Fibroblast of peridontal ligament (primary cell): ENCODE results near the gene DCHS2.
"Not testable (repeated sequence)": the region's sequence is repeated elsewhere in the genome, so short reads cannot be mapped to it uniquely, and the experiment has no call there.

Experiments used
- DNase-seq: peaks from one replicate; pipeline ENCODE4 v3.0.0-alpha.2; 2010; ENCODE audit errors: extremely low read depth

Gene DCHS2

GRCh38 chr4:154217384-154217783 lies 274.2 kb downstream of the DCHS2 start:
- not testable (repeated sequence) for DNase-seq

- no peak for DNase-seq
Observed at GRCh38 chr4:154211506-154211905, 280.1 kb downstream of the DCHS2 start.

- no peak for DNase-seq
Observed at GRCh38 chr4:154208424-154208823, 283.2 kb downstream of the DCHS2 start.

- no peak for DNase-seq
Observed at GRCh38 chr4:154205471-154205870, 286.1 kb downstream of the DCHS2 start.

- DNase-seq = no peak
Observed at GRCh38 chr4:154194649-154195048, 296.9 kb downstream of the DCHS2 start.

GRCh38 chr4:154192585-154192984 lies 299.0 kb downstream of the DCHS2 start:
- DNase-seq = no peak

GRCh38 chr4:154189346-154189745 lies 302.3 kb downstream of the DCHS2 start:
- no peak for DNase-seq

DNA sequence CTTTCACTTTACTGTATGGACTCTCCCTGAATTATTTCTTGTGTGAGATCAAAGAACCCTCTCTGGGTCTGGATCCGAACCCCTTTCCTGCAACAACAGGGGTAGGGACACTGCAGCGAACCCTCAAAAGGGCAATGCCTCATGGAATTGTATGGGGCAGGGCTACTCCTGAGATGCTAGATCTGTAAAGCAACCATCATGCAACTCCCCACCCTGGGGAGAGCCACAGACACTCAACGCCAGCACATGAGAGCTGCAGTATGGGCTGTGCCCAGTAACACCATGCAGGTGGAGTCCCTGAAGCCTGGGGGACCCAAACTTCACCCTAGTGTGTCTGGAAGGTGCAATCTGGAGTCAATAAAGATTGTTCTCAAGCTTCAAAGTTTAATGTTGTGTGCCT lies 304.7 kb downstream of the DCHS2 start:
- DNase-seq = no peak

GRCh38 chr4:154186035-154186434 lies 305.6 kb downstream of the DCHS2 start:
- DNase-seq = no peak

DNA sequence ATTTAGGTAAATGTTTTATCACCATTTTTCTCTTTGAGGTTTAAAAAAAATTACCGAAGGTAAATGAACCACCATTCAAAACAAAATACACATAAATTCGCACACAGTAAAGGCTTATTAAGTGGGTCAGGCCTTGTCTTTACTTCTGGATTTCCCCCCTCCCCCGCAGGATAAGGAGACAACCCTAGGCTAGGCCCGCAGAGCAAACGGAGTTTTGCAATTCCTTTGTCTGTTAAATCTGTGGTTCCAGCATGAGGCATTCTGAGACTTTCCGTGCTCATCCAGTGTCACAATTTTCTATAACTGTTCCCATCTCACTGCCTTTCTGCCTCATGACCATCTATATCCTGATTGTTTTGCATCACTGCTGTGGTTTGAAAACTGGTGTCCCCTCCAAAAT lies 307.4 kb downstream of the DCHS2 start:
- no peak for DNase-seq

- no peak for DNase-seq
Observed at GRCh38 chr4:154183264-154183663, 308.3 kb downstream of the DCHS2 start.
